ENCODE measurements around the gene AVP. TPM values are rescaled to one million over a fixed set of nuclear protein-coding genes. Genes with fewer than 3 reads are reported as not detected.

The AVP gene
- total and polyA plus RNA-seq, 2 of the 13 experiments (the other 11 are each of a cell fraction or from before 2014, with no cell fraction given), result 0.12 TPM; not detected in 1

DNA sequence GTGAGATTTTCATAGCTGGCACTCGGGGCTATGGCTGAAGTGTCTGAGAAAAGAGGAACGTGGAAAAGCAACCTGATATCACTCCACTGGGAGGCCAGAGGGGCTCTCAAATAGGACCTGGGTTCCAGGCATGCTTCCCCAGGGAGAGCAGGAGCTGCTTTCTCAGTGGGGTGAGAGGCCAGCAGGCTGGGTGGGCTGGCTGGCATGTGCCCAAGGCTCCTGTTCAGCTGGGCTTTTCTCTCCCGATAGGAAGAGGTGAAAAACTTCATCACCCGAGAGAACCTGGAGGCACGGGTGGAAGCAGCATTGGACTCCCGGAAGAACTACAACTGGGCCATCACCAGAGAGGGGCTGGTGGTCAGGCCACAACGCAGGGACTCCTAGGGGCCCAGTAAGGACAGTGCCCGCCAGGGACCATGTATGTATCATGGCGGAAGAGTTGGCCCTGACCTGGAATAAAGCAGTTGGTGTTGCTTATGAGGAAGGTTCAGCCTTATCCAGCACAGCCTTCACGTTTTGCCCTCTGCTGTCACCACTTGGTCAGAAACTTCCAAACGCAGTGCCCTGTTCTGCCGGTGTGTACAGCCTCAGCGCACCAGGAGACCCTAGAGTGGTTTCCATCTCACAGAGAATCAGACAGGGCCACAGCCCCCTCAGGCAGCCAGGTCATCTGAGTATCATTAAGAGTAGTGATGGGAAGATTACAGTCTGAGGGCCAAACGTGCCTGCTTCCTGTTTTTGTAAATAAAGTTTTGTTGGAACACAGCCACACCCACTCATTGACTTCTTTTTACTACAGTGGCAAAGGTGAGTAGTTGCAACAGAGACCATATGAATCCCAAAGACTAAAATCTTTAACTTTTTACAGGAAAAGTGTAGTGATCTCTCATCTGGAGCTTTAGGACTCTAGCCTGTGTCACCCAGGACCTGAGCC lies 36.8 kb downstream of the AVP start (continued):
- TF ChIP-seq ZNF382 (CRISPR knock-in tag; IDR thresholded peaks at IDR 0.05; ENCODE audit: borderline replicate concordance) (no peak), ZNF75D (CRISPR knock-in tag; IDR thresholded peaks at IDR 0.05; ENCODE audit: borderline replicate concordance) (no peak), SSRP1 (CRISPR knock-in tag; IDR thresholded peaks at IDR 0.05) (no peak)
- TF ChIP-seq, protein P1, sequence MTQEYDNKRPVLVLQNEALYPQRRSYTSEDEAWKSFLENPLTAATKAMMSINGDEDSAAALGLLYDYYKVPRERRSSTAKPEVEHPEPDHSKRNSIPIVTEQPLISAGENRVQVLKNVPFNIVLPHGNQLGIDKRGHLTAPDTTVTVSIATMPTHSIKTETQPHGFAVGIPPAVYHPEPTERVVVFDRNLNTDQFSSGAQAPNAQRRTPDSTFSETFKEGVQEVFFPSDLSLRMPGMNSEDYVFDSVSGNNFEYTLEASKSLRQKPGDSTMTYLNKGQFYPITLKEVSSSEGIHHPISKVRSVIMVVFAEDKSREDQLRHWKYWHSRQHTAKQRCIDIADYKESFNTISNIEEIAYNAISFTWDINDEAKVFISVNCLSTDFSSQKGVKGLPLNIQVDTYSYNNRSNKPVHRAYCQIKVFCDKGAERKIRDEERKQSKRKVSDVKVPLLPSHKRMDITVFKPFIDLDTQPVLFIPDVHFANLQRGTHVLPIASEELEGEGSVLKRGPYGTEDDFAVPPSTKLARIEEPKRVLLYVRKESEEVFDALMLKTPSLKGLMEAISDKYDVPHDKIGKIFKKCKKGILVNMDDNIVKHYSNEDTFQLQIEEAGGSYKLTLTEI (CRISPR knock-in tag; conservative IDR thresholded peaks at IDR 0.05), result no peak
- TF ChIP-seq, protein P2, sequence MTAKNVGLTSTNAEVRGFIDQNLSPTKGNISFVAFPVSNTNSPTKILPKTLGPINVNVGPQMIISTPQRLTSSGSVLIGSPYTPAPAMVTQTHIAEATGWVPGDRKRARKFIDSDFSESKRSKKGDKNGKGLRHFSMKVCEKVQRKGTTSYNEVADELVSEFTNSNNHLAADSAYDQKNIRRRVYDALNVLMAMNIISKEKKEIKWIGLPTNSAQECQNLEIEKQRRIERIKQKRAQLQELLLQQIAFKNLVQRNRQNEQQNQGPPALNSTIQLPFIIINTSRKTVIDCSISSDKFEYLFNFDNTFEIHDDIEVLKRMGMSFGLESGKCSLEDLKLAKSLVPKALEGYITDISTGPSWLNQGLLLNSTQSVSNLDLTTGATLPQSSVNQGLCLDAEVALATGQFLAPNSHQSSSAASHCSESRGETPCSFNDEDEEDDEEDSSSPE (CRISPR knock-in tag; IDR thresholded peaks at IDR 0.05), result no peak
- TF ChIP-seq, protein P3, sequence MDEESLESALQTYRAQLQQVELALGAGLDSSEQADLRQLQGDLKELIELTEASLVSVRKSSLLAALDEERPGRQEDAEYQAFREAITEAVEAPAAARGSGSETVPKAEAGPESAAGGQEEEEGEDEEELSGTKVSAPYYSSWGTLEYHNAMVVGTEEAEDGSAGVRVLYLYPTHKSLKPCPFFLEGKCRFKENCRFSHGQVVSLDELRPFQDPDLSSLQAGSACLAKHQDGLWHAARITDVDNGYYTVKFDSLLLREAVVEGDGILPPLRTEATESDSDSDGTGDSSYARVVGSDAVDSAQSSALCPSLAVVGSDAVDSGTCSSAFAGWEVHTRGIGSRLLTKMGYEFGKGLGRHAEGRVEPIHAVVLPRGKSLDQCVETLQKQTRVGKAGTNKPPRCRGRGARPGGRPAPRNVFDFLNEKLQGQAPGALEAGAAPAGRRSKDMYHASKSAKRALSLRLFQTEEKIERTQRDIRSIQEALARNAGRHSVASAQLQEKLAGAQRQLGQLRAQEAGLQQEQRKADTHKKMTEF (CRISPR knock-in tag; IDR thresholded peaks at IDR 0.05), result no peak

Measured in HepG2 (cell line).